Hepatocyte (in vitro differentiated cells): ENCODE results near the gene KLHL17. TPM values are rescaled to one million over a fixed set of nuclear protein-coding genes. Genes with fewer than 3 reads are reported as not detected.

ENCODE experiments used
- DNase-seq: peaks from one replicate; pipeline ENCODE4 v3.0.0-alpha.2; 2016; ENCODE audit warnings: low spot score
- H2AFZ ChIP-seq: fragments of 200-600 bp; sonication (generic); 2 replicates; pipeline ENCODE4 v1.6.0; 2016; ENCODE audit warnings: antibody characterized with exemption, mild to moderate bottlenecking
- H3K27ac ChIP-seq: fragments of 200-600 bp; sonication (generic); 2 replicates; pipeline ENCODE4 v1.5.1; 2016; ENCODE audit warnings: mild to moderate bottlenecking
- H3K27me3 ChIP-seq: fragments of 200-600 bp; sonication (generic); 2 replicates; pipeline ENCODE4 v1.6.1; 2016
- H3K36me3 ChIP-seq: fragments of 200-600 bp; sonication (generic); replicated peaks from 2 replicates; pipeline ENCODE4 v1.5.1; 2016; ENCODE audit warnings: low read depth; ENCODE audit not compliant: insufficient read depth
- H3K4me1 ChIP-seq: fragments of 200-600 bp; sonication (generic); 2 replicates; pipeline ENCODE4 v1.5.1; 2016; ENCODE audit warnings: mild to moderate bottlenecking, moderate library complexity; ENCODE audit not compliant: insufficient read depth
- H3K4me2 ChIP-seq: fragments of 200-600 bp; sonication (generic); 2 replicates; pipeline ENCODE4 v1.6.0; 2016
- H3K4me3 ChIP-seq: fragments of 200-600 bp; sonication (generic); 2 replicates; pipeline ENCODE4 v1.5.1; 2016; ENCODE audit warnings: mild to moderate bottlenecking
- H3K79me2 ChIP-seq: fragments of 200-600 bp; sonication (generic); 2 replicates; pipeline ENCODE4 v1.6.0; 2017; ENCODE audit warnings: mild to moderate bottlenecking
- H3K9me2 ChIP-seq: fragments of 200-600 bp; sonication (generic); replicated peaks from 2 replicates; pipeline ENCODE4 v1.6.0; 2017; ENCODE audit warnings: mild to moderate bottlenecking; ENCODE audit not compliant: insufficient read depth
- H3K9me3 ChIP-seq: fragments of 200-600 bp; sonication (generic); 2 replicates; pipeline ENCODE4 v1.5.1; 2016; ENCODE audit warnings: low read depth, mild to moderate bottlenecking
- H4K20me1 ChIP-seq: fragments of 200-600 bp; sonication (generic); 2 replicates; pipeline ENCODE4 v1.6.0; 2016; ENCODE audit warnings: mild to moderate bottlenecking; ENCODE audit not compliant: insufficient read depth, poor library complexity, severe bottlenecking
- EZH2 ChIP-seq: fragments of 200-600 bp; sonication (generic); IDR thresholded peaks from 2 replicates; pipeline ENCODE4 v1.6.1; 2016; ENCODE audit warnings: antibody characterized with exemption, mild to moderate bottlenecking, borderline replicate concordance
- EZH2phosphoT487 ChIP-seq: fragments of 200-600 bp; sonication (generic); IDR thresholded peaks from one replicate; pipeline ENCODE4 v1.6.1; 2018; ENCODE audit warnings: antibody characterized with exemption, mild to moderate bottlenecking, low read depth, moderate library complexity; ENCODE audit not compliant: unreplicated experiment, severe bottlenecking
- WGBS: methylation state at CpG from one replicate; pipeline ENCODE4 v1.1.6; 2016; ENCODE audit warnings: low lambda C conversion rate; ENCODE audit errors: missing lambda C conversion rate; 5-methylcytosine and 5-hydroxymethylcytosine counted together
- polyA plus RNA-seq: library from polyadenylated mRNA; unstranded; fragments of >200 nt; fragmentation: Nextera tagmentation; extraction: Ambion mirVana; gene quantifications from 2 replicates; pipeline ENCODE4 v1.2.1, GENCODE V29; 2016
- total RNA-seq: library from RNA; depleted of rRNA; stranded (reverse); fragments of >200 nt; gene quantifications from 2 replicates; pipeline ENCODE4 v1.2.3, GENCODE V29; 2014
- TF ChIP-seq, protein P1 (sequence below): fragments of 200-600 bp; sonication (generic); IDR thresholded peaks from 2 replicates; pipeline ENCODE4 v1.5.1; 2016; ENCODE audit warnings: antibody characterized with exemption, mild to moderate bottlenecking; ENCODE audit not compliant: poor library complexity

The KLHL17 gene
- total and polyA plus RNA-seq, 2 experiments from 2014 or later, result 13.8 to 25.0 TPM

DNA sequence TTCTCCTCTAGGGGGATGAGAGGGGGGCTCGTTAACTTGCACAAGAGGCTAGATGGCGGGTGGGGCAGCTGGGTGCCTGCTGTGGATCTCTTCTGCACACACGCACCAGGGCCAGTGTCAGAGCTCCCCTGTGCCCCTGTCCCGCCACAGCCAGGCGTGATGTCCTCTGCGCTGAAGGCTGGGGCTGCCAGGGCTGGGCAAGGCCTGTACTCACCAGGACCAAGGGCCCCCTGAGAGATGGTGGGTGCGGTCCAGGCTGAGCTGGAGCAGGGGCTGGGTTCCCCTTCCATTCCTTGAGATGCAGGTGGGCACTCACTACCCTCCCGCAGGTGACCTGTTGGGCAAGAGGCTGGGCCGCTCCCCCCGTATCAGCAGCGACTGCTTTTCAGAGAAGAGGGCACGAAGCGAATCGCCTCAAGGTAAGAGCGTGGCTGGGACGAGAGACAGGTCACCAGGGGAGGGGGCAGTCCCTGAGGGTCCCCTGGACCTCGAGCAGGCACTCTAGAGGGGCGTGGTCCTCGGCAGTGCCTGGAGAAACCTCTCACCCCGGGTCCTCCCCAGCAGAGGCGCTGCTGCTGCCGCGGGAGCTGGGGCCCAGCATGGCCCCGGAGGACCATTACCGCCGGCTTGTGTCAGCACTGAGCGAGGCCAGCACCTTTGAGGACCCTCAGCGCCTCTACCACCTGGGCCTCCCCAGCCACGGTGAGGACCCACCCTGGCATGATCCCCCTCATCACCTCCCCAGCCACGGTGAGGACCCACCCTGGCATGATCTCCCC, 21.5 kb upstream of the KLHL17 start:
- Histone ChIP-seq H3K4me1 (peaks cover 55% of the 10 kb centered on the region), H4K20me1 (no peaks in the 10 kb centered on the region), H3K9me2 (no peaks in the 10 kb centered on the region), H3K4me3 (no peak overlapping the region), H3K27me3 (peaks cover 32% of the 10 kb centered on the region), H3K36me3 (no peaks in the 10 kb centered on the region), H3K9me3 (no peaks in the 10 kb centered on the region), H3K4me2 (no peak overlapping the region), H3K27ac (no peak overlapping the region), H2AFZ (no peak overlapping the region), H3K79me2 (no peaks in the 10 kb centered on the region)
- TF ChIP-seq, protein P1, sequence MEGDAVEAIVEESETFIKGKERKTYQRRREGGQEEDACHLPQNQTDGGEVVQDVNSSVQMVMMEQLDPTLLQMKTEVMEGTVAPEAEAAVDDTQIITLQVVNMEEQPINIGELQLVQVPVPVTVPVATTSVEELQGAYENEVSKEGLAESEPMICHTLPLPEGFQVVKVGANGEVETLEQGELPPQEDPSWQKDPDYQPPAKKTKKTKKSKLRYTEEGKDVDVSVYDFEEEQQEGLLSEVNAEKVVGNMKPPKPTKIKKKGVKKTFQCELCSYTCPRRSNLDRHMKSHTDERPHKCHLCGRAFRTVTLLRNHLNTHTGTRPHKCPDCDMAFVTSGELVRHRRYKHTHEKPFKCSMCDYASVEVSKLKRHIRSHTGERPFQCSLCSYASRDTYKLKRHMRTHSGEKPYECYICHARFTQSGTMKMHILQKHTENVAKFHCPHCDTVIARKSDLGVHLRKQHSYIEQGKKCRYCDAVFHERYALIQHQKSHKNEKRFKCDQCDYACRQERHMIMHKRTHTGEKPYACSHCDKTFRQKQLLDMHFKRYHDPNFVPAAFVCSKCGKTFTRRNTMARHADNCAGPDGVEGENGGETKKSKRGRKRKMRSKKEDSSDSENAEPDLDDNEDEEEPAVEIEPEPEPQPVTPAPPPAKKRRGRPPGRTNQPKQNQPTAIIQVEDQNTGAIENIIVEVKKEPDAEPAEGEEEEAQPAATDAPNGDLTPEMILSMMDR, result no peak
- TF ChIP-seq EZH2phosphoT487 (no peak), EZH2 (no peak)
- no peak for DNase-seq
- WGBS, result 71% methylated on average over 29 of the region's 30 CpGs

DNA sequence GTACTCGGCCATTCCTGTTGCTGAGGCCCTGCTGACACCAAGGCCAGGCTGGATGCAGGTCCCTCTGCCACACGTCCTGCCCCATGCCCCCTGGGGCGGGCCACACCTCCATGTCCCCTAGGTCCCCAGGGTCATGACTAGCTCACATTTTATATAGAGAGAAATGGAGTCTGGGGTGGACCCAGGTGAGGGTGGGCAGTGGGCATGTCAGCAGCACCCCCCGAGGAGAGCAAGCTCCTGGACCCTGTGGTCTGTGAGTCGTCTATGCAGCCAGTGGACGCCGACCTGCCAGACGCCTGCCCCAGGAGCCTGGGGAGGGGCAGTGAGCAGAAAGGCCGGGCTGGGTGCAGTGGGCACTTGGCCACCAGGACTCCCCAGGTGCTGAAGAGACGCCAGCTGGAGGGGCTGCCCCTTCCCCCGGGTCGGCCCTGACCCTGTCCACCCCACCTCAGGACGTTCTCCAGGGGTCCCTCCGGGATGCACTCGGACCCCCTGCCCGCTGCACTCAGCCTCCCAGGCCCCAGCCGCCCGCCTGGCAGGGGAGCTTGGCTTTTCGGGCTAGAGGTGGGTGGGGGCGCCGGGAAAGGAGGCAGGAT, 20.8 kb upstream of the KLHL17 start:
- H4K20me1 ChIP-seq, result no peaks in the 10 kb centered on the region
- H3K9me3 ChIP-seq, result no peaks in the 10 kb centered on the region
- H3K79me2 ChIP-seq, result no peaks in the 10 kb centered on the region
- TF ChIP-seq EZH2phosphoT487 (no peak), EZH2 (no peak)
- TF ChIP-seq, protein P1, result no peak
- DNase-seq, result no peak
- H3K27me3 ChIP-seq, result peaks cover 32% of the 10 kb centered on the region
- no peaks in the 10 kb centered on the region for H3K36me3 ChIP-seq
- 30% methylated on average over 18 of the region's 21 CpGs for WGBS
- H2AFZ ChIP-seq, result no peak overlapping the region
- peaks cover 55% of the 10 kb centered on the region for H3K4me1 ChIP-seq
- peak overlapping the region; percentile 51 for H3K27ac ChIP-seq
- no peak overlapping the region for H3K4me3 ChIP-seq
- no peaks in the 10 kb centered on the region for H3K9me2 ChIP-seq
- peak overlapping the region; percentile 96 for H3K4me2 ChIP-seq

DNA sequence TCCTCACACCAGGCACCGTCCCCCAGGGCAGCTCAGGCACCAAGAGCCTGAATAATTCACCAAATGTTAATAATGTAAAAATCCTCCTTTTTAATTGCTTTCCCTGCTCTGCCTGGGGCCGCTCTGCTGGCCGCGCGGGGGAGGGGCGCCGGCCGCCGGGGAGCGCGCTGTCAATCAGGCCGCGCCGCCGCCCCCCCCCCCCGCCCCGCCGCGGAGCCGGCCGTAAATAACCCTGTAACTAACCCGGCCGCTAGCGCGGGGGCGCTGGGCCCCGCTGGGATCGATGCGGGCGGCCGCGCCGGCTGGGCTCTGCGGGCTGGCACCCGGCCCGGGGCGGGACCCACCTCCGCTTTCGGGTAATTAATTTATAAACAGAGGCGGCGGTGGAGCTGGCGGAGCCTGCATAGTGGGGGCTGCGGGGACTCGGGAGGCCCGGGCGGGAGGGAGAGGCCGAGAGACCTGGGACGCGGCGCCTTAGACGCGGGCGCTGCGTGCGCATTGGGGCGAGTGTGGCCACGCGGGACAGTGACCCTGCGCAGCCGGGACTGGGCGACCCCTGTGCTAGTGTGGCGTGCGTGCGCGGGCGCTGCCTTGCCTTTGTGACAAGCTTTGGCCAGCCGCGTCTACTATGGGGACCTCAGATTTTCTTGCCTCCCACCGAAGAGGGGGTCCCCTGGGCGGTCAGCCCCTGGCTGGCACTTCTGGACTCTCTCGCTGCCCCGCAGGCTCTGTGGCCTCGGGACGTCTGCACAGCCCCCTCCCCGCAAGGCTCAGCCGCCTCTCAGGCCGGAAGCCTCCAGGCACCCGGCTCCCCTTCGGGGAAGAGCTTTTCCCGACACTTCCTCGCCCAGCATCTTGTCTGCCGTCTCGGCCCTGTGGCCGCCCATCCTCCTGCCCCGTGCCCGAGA, 20.0 kb upstream of the KLHL17 start:
- WGBS, result 2% methylated on average over 68 of the region's 86 CpGs
- no peaks in the 10 kb centered on the region for H4K20me1 ChIP-seq
- H3K9me2 ChIP-seq, result no peaks in the 10 kb centered on the region
- H3K27ac ChIP-seq, result peak overlapping the region; percentile 86
- TF ChIP-seq EZH2phosphoT487 (peak; percentile 40), EZH2 (no peak)
- TF ChIP-seq, protein P1, result no peak
- H2AFZ ChIP-seq, result no peak overlapping the region
- H3K9me3 ChIP-seq, result no peaks in the 10 kb centered on the region
- no peaks in the 10 kb centered on the region for H3K79me2 ChIP-seq
- no peaks in the 10 kb centered on the region for H3K36me3 ChIP-seq
- H3K27me3 ChIP-seq, result peaks cover 28% of the 10 kb centered on the region
- H3K4me1 ChIP-seq, result peaks cover 49% of the 10 kb centered on the region
- peak overlapping the region; percentile 96 for H3K4me2 ChIP-seq
- peak; percentile 87 for DNase-seq
- no peak overlapping the region for H3K4me3 ChIP-seq
